Endothelial cell of umbilical vein (primary cell): ENCODE measurements around the gene ARHGEF12. TPM values are rescaled to one million over a fixed set of nuclear protein-coding genes. Genes with fewer than 3 reads are reported as not detected.

Experiments used
- BruUV-seq: library from RNA; stranded (reverse); fragments of 400-500 nt; replicated peaks from 2 replicates; lab custom pipeline; 2021; lab: Mats Ljungman, UMichigan
- CTCF ChIA-PET: fragments of 300-600, 350-600 bp; sonication (Branson Sonifier 250); formaldehyde crosslinking; loops from one replicate; lab custom pipeline; 2021; ENCODE audit warnings: antibody characterized with exemption, inconsistent platforms; lab: Charles Lee
- POLR2A ChIA-PET: fragments of 300-600, 350-600 bp; sonication (Branson Sonifier 250); formaldehyde crosslinking; loops from one replicate; lab custom pipeline; 2021; ENCODE audit warnings: antibody characterized with exemption, inconsistent platforms; lab: Charles Lee
- DNase-seq: peaks from one replicate; pipeline ENCODE4 v3.0.0-alpha.2; 2011; ENCODE audit warnings: low read depth, low spot score
- FAIRE-seq: peaks from 2 replicates; lab custom pipeline; 2011; peaks lifted over from hg19 to GRCh38; lab: Jason Lieb, UNC
- H2AFZ ChIP-seq: 2 replicates; pipeline ENCODE4 v1.6.0; 2012; ENCODE audit warnings: low read depth, low read length, control low read depth, inconsistent platforms
- H3K27ac ChIP-seq: 2 replicates; pipeline ENCODE4 v1.5.1; 2011; ENCODE audit warnings: low read depth, mild to moderate bottlenecking, control low read depth, low read length, moderate library complexity; ENCODE audit not compliant: insufficient read depth
- H3K27me3 ChIP-seq, 2 experiments: 2 replicates each; pipeline versions ENCODE4 v1.6.0 to v1.6.1; 2011; ENCODE audit warnings: low read length in 2 of 2, mixed read lengths in 1 of 2; ENCODE audit not compliant: control insufficient read depth in 2 of 2, insufficient read depth in 2 of 2
- H3K36me3 ChIP-seq, 2 experiments: 2 replicates in 1 of 2; 3 replicates in 1 of 2; pipeline ENCODE4 v1.5.1; 2011; ENCODE audit warnings: low read length in 2 of 2, mild to moderate bottlenecking in 1 of 2, moderate library complexity in 1 of 2; ENCODE audit not compliant: control insufficient read depth in 2 of 2, insufficient read depth in 2 of 2; ENCODE audit errors: extremely low read depth in 1 of 2
- H3K4me1 ChIP-seq: 3 replicates; pipeline ENCODE4 v1.5.1; 2011; ENCODE audit warnings: mild to moderate bottlenecking, low read length; ENCODE audit not compliant: control insufficient read depth, insufficient read depth; ENCODE audit errors: extremely low read depth
- H3K4me2 ChIP-seq: 2 replicates; pipeline ENCODE4 v1.6.1; 2011; ENCODE audit warnings: low read length, control low read depth, mixed read lengths; ENCODE audit not compliant: insufficient read depth
- H3K4me3 ChIP-seq, 3 experiments: fragments of 200-600 bp in 1 of 3; sonication (generic), shearing (Covaris generic) in 1 of 3; replicated peaks in 1 of 3; 2 replicates each; pipeline ENCODE4 v1.5.1; 2011 to 2016; ENCODE audit warnings: control low read depth in 3 of 3, low read length in 3 of 3, mild to moderate bottlenecking in 2 of 3, inconsistent platforms in 1 of 3, low read depth in 1 of 3, moderate library complexity in 1 of 3; ENCODE audit not compliant: insufficient read depth in 1 of 3
- H3K79me2 ChIP-seq: 2 replicates; pipeline ENCODE4 v1.6.0; 2012; ENCODE audit warnings: low read length, inconsistent platforms; ENCODE audit not compliant: control insufficient read depth, insufficient read depth
- H3K9ac ChIP-seq: replicated peaks from 2 replicates; pipeline ENCODE3; 2011; ENCODE audit warnings: low read length, control low read depth; ENCODE audit not compliant: insufficient read depth; ENCODE audit errors: extremely low read depth
- H3K9me1 ChIP-seq: replicated peaks from 3 replicates; pipeline ENCODE4 v1.6.0; 2011; ENCODE audit warnings: mild to moderate bottlenecking, low read length; ENCODE audit not compliant: control insufficient read depth, insufficient read depth; ENCODE audit errors: extremely low read depth
- H3K9me3 ChIP-seq: replicated peaks from 2 replicates; pipeline ENCODE4 v1.5.1; 2012; ENCODE audit warnings: low read length, inconsistent platforms; ENCODE audit not compliant: control insufficient read depth, insufficient read depth
- H4K20me1 ChIP-seq: replicated peaks from 2 replicates; pipeline ENCODE3; 2011; ENCODE audit warnings: mild to moderate bottlenecking, low read length; ENCODE audit not compliant: control insufficient read depth, insufficient read depth; ENCODE audit errors: extremely low read depth
- CTCF ChIP-seq, 2 donors: IDR thresholded peaks; 1 replicate in 1 of 2; 2 replicates in 1 of 2; pipeline ENCODE4 v1.5.1; 2011; ENCODE audit warnings: low read length in 2 of 2, mild to moderate bottlenecking in 2 of 2, moderate library complexity in 2 of 2, control low read depth in 1 of 2, inconsistent platforms in 1 of 2, low read depth in 1 of 2; ENCODE audit not compliant: insufficient read depth in 1 of 2; ENCODE audit errors: extremely low read depth in 1 of 2
- EZH2 ChIP-seq: IDR thresholded peaks from 2 replicates; pipeline ENCODE4 v1.6.1; 2012; ENCODE audit warnings: borderline replicate concordance, low read depth, mild to moderate bottlenecking, moderate library complexity, low read length, inconsistent platforms; ENCODE audit not compliant: severe bottlenecking
- FOS ChIP-seq: IDR thresholded peaks from 2 replicates; pipeline ENCODE4 v1.6.1; 2011; ENCODE audit warnings: mild to moderate bottlenecking, low read length, moderate library complexity, borderline replicate concordance; ENCODE audit not compliant: insufficient read depth
- GATA2 ChIP-seq: IDR thresholded peaks from 2 replicates; pipeline ENCODE4 v1.7.0; 2011; ENCODE audit warnings: low read depth, mild to moderate bottlenecking, moderate library complexity, mixed read lengths, low read length; ENCODE audit not compliant: insufficient read length, insufficient read depth
- JUN ChIP-seq: IDR thresholded peaks from 2 replicates; pipeline ENCODE4 v1.6.1; 2011; ENCODE audit warnings: borderline replicate concordance, low read depth; ENCODE audit not compliant: insufficient read length, insufficient read depth
- MAX ChIP-seq: IDR thresholded peaks from 2 replicates; pipeline ENCODE4 v1.6.1; 2011; ENCODE audit not compliant: insufficient read depth, insufficient read length
- MYC ChIP-seq: IDR thresholded peaks from one replicate; pipeline ENCODE4 v1.6.1; 2011; ENCODE audit warnings: mild to moderate bottlenecking, low read depth, low read length
- POLR2A ChIP-seq: IDR thresholded peaks from 2 replicates; pipeline ENCODE4 v1.6.1; 2012; ENCODE audit warnings: low read depth, mild to moderate bottlenecking, control low read depth, low read length
- POLR2AphosphoS5 ChIP-seq: IDR thresholded peaks from 2 replicates; pipeline ENCODE4 v1.6.1; 2012; ENCODE audit warnings: low read depth, mild to moderate bottlenecking, control low read depth, low read length, moderate library complexity; ENCODE audit not compliant: insufficient read depth
- dilution Hi-C: fragments of 300-500 bp; cut with MboI; formaldehyde crosslinking; loops from one replicate; pipeline ENCODE4 v1.15.0; 2019; ENCODE audit warnings: low sequenced_read_pairs; ENCODE audit not compliant: extremely low pct_ligation_motif_present
- intact Hi-C: fragments of 100-400 bp; cut with micrococcal nuclease; formaldehyde crosslinking; loops from one replicate; pipeline ENCODE4 v1.10.0; 2022
- polyA plus RNA-seq, 4 experiments: library from polyadenylated mRNA; depleted of rRNA in 3 of 4; stranded (reverse) in 3 of 4; unstranded in 1 of 4; fragments of >200 nt; gene quantifications; 2 replicates each; pipeline versions ENCODE4 v1.2.1 to v1.2.3, GENCODE V29; 2011 to 2012; ENCODE audit warnings: missing spikeins in 1 of 4
- total RNA-seq: library from RNA; stranded (reverse); gene quantifications from 2 replicates; pipeline ENCODE4 v1.2.3, GENCODE V29; 2021

The ARHGEF12 gene
- total and polyA plus RNA-seq, 2 donors (not counting 3 experiments of a cell fraction or from before 2014, with no cell fraction given), result 20.9 to 125 TPM

GRCh38 chr11:120386774-120387371 is 50.7 kb downstream of the ARHGEF12 start:
- Histone ChIP-seq H3K4me2 (no peak overlapping the region), H3K27ac (no peak overlapping the region), H3K27me3 (no peaks in the 10 kb centered on the region), H4K20me1 (peaks cover 22% of the 10 kb centered on the region), H3K4me1 (peaks cover 21% of the 10 kb centered on the region), H2AFZ (no peak overlapping the region), H3K9me3 (no peaks in the 10 kb centered on the region), H3K9ac (no peak overlapping the region), H3K36me3 (no peaks in the 10 kb centered on the region), H3K4me3 (no peak overlapping the region), H3K9me1 (no peaks in the 10 kb centered on the region), H3K79me2 (peaks cover 95% of the 10 kb centered on the region)
- intact Hi-C loops, result no loop called here
- ChIA-PET CTCF (interaction anchor here (1.1 to 1.7 kb wide), 2 partner anchors 14 to 25 kb away, joined by 3 to 6 read pairs; no protein-coding TSS in a partner anchor), POLR2A (no interaction called here)
- FAIRE-seq, result no peak
- no peak for TF ChIP-seq CTCF (IDR thresholded peaks at IDR 0.05; ENCODE audit: extremely low read depth in 1 of 2, insufficient read depth in 1 of 2, low read depth in 1 of 2, low read length in 2 of 2)
- TF ChIP-seq MAX, result no peak
- no peak for TF ChIP-seq MYC
- no peak for TF ChIP-seq FOS
- TF ChIP-seq EZH2, result no peak
- no peak for TF ChIP-seq POLR2AphosphoS5
- TF ChIP-seq JUN, result no peak
- TF ChIP-seq POLR2A, result no peak
- TF ChIP-seq GATA2, result no peak
- no TSS peak for BruUV-seq
- DNase-seq, result no peak
- dilution Hi-C loops, result no loop called here
